Measurements from ENCODE around the gene CRB3. TPM values are rescaled to one million over a fixed set of nuclear protein-coding genes. Genes with fewer than 3 reads are reported as not detected.
"Not testable (repeated sequence)": the region's sequence is repeated elsewhere in the genome, so short reads cannot be mapped to it uniquely, and the experiment has no call there.

CRB3 gene
- total and polyA plus RNA-seq, 2 of the 8 experiments (the other 6 are each of a cell fraction or from before 2014, with no cell fraction given): 21.1 to 24.6 TPM

GRCh38 chr19:6508028-6508771, 44.1 kb downstream of the CRB3 start:
- H3K4ac ChIP-seq (replicated peaks; ENCODE audit: insufficient read length, low read depth, low read length); H3K23me2 ChIP-seq (ENCODE audit: low read depth, low read length); H3K4me1 ChIP-seq (replicated peaks in 1 of 4; ENCODE audit: control insufficient read depth in 3 of 4, insufficient read depth in 4 of 4, low read length in 3 of 4); H2BK15ac ChIP-seq (ENCODE audit: low read length); DNase-seq (ENCODE audit: low read depth in 1 of 2, low spot score in 2 of 2); H2BK5ac ChIP-seq (ENCODE audit: low read depth, low read length); H3K56ac ChIP-seq (replicated peaks; ENCODE audit: insufficient read length, low read depth, low read length); H2AK5ac ChIP-seq (ENCODE audit: low read depth, low read length); H2AFZ ChIP-seq (ENCODE audit: low read length); H3K4me2 ChIP-seq (ENCODE audit: insufficient read depth in 1 of 2, low read depth in 2 of 2, low read length in 2 of 2); H4K5ac ChIP-seq (ENCODE audit: insufficient read length, low read depth, low read length); H3K9me3 ChIP-seq (ENCODE audit: insufficient read depth in 2 of 2, low read depth in 1 of 2, low read length in 1 of 2); H3K79me1 ChIP-seq (ENCODE audit: low read depth, low read length); H4K20me1 ChIP-seq (replicated peaks in 1 of 2; ENCODE audit: control insufficient read depth in 1 of 2, insufficient read depth in 2 of 2, low read length in 2 of 2); H3K18ac ChIP-seq (ENCODE audit: extremely low read depth, low read length); H3K27ac ChIP-seq (ENCODE audit: low read depth, low read length); H3K14ac ChIP-seq (ENCODE audit: insufficient read length); FAIRE-seq; H2BK120ac ChIP-seq (replicated peaks; ENCODE audit: low read depth, low read length); H2BK20ac ChIP-seq (ENCODE audit: low read length); H3K79me2 ChIP-seq (ENCODE audit: control insufficient read depth in 1 of 2, insufficient read depth in 2 of 2, low read length in 2 of 2); H3K9ac ChIP-seq (replicated peaks in 1 of 4; ENCODE audit: extremely low read depth in 1 of 4, low read depth in 3 of 4, low read length in 3 of 4); H3K4me3 ChIP-seq (ENCODE audit: extremely low read depth in 1 of 4, insufficient read depth in 2 of 4, low read depth in 3 of 4, low read length in 4 of 4); H2BK12ac ChIP-seq (ENCODE audit: low read depth, low read length); H3K36me3 ChIP-seq (ENCODE audit: control insufficient read depth in 2 of 4, insufficient read depth in 4 of 4, low read length in 3 of 4); H3K23ac ChIP-seq (ENCODE audit: insufficient read length); H4K8ac ChIP-seq (ENCODE audit: extremely low read depth, insufficient read depth, low read length); H4K91ac ChIP-seq (replicated peaks; ENCODE audit: insufficient read length, low read length); H3K27me3 ChIP-seq (replicated peaks in 1 of 4; ENCODE audit: control insufficient read depth in 3 of 4, extremely low read depth in 1 of 4, insufficient read depth in 3 of 4, low read length in 3 of 4): not testable (repeated sequence)
- WGBS, 2 experiments (ENCODE audit: extremely low coverage in 1 of 2, insufficient coverage in 1 of 2, insufficient read length in 1 of 2, insufficient replicate concordance in 2 of 2, low coverage in 1 of 2, low lambda C conversion rate in 2 of 2, missing lambda C conversion rate in 1 of 2): 90% methylated on average over 9 of the region's 9 CpGs; no CpG with 5 or more reads in 1 of the 2 experiments
- POLR2A ChIA-PET (ENCODE audit: partially characterized antibody): interaction anchor here (0.6 kb wide), 1 partner anchor 228 kb away, joined by 3 read pairs; no protein-coding TSS in a partner anchor
- CTCF ChIA-PET (ENCODE audit: partially characterized antibody): interaction anchor here (0.6 to 4.7 kb wide), 5 partner anchors 17 to 1393 kb away, joined by 3 to 19 read pairs (median 3); partner anchors contain the start of gene DENND1C

Data from H1 (cell line).